GM06990 (cell line): ENCODE data around the gene BCAS3.

ENCODE experiments used
- DNase-seq: peaks from one replicate; pipeline ENCODE4 v3.0.0-alpha.2; 2011; ENCODE audit not compliant: insufficient read length; ENCODE audit errors: extremely low read depth
- H3K27me3 ChIP-seq: replicated peaks from 2 replicates; pipeline ENCODE4 v1.6.0; 2011; ENCODE audit warnings: low read length; ENCODE audit not compliant: control insufficient read depth, insufficient read depth
- H3K36me3 ChIP-seq: 2 replicates; pipeline ENCODE4 v1.5.1; 2011; ENCODE audit warnings: low read length; ENCODE audit not compliant: control insufficient read depth, insufficient read depth
- H3K4me3 ChIP-seq: replicated peaks from 2 replicates; pipeline ENCODE4 v1.5.1; 2011; ENCODE audit warnings: low read depth, mild to moderate bottlenecking, control low read depth, low read length
- CTCF ChIP-seq: IDR thresholded peaks from 2 replicates; pipeline ENCODE4 v1.5.1; 2011; ENCODE audit warnings: low read length, control low read depth, mild to moderate bottlenecking, inconsistent platforms; ENCODE audit not compliant: insufficient read depth, poor library complexity, severe bottlenecking

Gene BCAS3

GRCh38 chr17:61131585-61131984 lies 453.9 kb downstream of the BCAS3 start:
- DNase-seq: no peak
- Histone ChIP-seq H3K4me3 (no peak overlapping the region), H3K27me3 (no peaks in the 10 kb centered on the region), H3K36me3 (no peaks in the 10 kb centered on the region)
- TF ChIP-seq CTCF: no peak

- H3K36me3 ChIP-seq: no peaks in the 10 kb centered on the region
- H3K27me3 ChIP-seq: no peaks in the 10 kb centered on the region
- DNase-seq: no peak
- no peak for TF ChIP-seq CTCF
- H3K4me3 ChIP-seq: no peak overlapping the region
Observed at GRCh38 chr17:61132524-61132923, 454.9 kb downstream of the BCAS3 start.

GRCh38 chr17:61133853-61134252 lies 456.2 kb downstream of the BCAS3 start:
- no peak for TF ChIP-seq CTCF

GRCh38 chr17:61134551-61135235 lies 457.0 kb downstream of the BCAS3 start:
- TF ChIP-seq CTCF: no peak
- Histone ChIP-seq H3K27me3 (no peaks in the 10 kb centered on the region), H3K36me3 (no peaks in the 10 kb centered on the region), H3K4me3 (no peak overlapping the region)
- no peak for DNase-seq

More at GRCh38 chr17:61133853-61134252, 456.2 kb downstream of the BCAS3 start:
- Histone ChIP-seq H3K36me3 (no peaks in the 10 kb centered on the region), H3K27me3 (no peaks in the 10 kb centered on the region), H3K4me3 (no peak overlapping the region)
- no peak for DNase-seq

- no peak for DNase-seq
- H3K27me3 ChIP-seq: no peaks in the 10 kb centered on the region
- no peak overlapping the region for H3K4me3 ChIP-seq
- H3K36me3 ChIP-seq: no peaks in the 10 kb centered on the region
- TF ChIP-seq CTCF: no peak
Observed at GRCh38 chr17:61135782-61136181, 458.1 kb downstream of the BCAS3 start.

GRCh38 chr17:61136296-61136695 lies 458.6 kb downstream of the BCAS3 start:
- DNase-seq: no peak
- Histone ChIP-seq H3K36me3 (no peaks in the 10 kb centered on the region), H3K4me3 (no peak overlapping the region), H3K27me3 (no peaks in the 10 kb centered on the region)
- TF ChIP-seq CTCF: no peak
